Stimulated activated CD4-positive, alpha-beta T cell treated with anti-CD3 and anti-CD28 coated beads, Interleukin-4, amount 100 ng/mL, for 24 hours (primary cell): ENCODE data around the gene ADGRV1.

Experiments
- DNase-seq: peaks from one replicate; pipeline ENCODE4 v3.0.0-alpha.2; 2020

The ADGRV1 gene

DNA sequence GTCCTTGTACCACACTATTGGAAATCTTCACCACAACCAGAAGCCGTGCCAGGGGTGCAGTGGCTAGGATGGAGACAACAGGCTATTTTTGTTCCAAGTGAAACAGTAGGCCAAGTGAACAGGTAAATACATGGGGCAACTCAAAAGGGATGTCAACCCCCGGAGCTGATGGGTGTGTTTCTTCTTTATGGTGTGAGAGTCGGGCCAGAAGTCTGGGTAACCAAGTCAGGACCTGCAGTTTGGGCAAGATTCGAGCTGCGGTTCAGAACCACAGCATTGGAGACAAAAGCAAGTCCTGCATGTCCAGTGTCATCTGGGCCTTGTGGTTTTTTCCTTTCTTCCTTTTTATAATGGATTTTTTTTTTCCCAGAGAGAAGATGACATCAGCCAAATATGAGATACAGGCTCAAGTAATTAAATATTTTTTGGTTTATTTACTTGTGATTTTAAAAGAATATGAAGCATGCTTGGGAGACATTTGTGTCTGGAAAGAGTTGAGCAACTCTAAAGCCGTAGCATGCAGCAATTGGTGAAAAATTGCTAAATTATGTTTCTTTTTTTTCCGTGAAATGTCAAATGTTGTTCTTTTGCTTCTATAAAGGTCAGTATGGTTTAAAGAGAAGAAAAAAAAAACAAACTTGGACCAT lies 562.9 kb downstream of the ADGRV1 start:
- DNase-seq = no peak

DNA sequence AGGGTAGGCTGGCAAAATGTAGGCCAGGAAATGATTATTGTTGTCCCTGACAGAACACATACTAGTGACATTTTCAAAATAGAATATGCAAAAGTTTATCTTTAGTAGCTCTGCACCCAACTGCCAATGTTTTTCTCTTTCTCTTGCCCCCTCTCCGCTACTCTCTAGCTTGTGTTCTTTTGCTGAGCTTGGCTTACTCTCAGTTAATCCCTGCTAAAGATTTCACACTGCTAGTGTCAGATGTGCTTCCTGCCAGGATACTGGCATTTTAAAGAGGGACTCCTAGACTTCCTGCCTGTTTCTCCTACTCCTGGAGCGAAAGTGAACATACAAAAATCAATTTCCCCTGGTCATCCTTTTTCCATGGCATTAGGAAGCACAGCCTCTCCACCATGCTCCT lies 564.1 kb downstream of the ADGRV1 start:
- no peak for DNase-seq

DNA sequence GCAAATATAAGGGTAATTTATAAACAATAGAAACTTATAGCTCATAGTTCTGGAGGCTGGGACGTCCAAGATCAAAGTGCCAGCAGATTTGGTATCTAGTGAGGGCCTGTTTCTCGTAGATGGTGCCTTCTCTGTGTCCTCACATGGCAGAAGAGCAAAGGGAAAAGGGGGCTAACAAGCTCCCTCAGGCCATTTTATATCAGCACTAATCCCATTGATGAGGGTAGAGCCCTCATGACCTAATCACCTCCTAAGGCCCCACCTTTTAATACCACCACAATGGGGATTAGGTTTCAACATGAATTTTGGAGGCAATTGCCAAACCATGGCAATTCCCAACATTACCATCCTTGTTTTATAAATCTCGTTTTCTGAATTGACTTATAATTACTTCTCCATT lies 564.7 kb downstream of the ADGRV1 start:
- DNase-seq = no peak

DNA sequence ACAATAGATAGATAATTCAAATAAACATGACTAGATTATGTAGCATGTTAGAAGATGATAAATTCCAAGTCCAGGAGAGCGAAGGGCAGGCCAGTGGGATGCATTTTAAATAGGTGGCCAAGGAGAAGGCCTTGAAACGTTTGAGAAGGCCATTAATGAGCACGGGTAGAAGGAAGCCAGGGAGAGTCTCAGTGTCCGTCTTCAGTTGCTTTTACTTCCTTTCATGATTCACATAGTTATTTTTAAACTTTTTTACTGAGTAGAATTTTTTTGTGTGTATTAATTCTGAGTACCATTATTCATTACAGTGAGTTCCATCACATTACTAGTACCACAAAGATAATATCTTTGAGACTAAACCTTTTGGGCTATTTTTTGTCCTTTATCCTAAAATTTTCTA lies 565.3 kb downstream of the ADGRV1 start:
- no peak for DNase-seq

DNA sequence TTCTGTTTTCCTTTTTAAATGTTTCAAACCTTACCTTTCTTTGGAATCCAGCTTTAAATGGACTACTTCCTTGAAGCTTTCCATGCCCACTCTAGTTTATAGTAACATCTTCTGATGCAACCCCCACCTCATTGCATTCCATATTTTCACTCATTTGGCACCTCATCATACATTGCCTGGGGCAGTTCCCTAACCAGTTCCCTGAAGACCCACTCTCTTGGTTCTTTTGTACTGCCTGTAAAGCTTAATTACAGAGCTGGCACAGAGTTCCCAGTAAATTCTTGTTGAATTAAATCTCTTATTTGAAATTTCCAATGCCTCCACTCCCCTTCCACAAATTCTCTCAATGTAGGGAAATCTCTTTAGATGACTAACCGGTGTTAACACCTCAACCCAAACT lies 567.3 kb downstream of the ADGRV1 start:
- no peak for DNase-seq

DNA sequence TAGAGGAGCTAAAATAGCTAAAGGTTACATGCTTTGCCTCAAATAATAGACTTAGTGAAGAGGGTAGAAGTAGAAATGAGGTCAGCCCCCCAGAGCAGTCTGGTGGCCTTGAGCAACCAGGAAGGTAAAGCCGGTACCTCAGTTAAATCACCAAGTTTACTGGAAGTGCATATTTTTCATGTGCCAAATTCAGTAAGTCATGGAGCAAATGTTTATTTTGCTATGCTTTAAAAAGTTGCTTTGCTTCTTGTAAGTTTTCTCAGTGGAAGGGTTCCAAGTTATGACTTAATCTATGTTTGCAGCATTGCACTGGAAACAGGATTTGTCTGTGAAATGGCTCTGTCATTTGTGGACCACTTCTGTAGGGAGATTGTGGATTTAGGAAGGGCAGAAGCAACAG lies 567.9 kb downstream of the ADGRV1 start:
- no peak for DNase-seq

DNA sequence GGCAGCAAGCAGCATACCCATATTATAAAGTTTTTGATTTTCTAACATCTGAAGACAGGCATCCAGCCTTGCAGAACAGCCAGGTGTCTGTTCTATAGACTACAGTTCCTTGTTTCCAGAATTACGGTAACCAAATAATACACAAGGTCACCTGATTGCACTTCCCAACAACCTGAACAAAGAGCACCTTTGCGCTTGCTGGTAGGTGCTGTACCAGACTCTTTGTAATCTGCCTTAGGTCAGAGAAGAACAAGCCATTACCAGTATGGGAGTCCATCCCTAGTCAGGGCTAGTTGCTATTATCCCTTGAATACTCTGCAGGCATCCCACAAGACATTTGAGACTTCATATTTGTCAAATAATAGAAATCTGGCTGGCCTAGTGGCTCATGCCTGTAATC lies 568.3 kb downstream of the ADGRV1 start:
- DNase-seq = no peak

DNA sequence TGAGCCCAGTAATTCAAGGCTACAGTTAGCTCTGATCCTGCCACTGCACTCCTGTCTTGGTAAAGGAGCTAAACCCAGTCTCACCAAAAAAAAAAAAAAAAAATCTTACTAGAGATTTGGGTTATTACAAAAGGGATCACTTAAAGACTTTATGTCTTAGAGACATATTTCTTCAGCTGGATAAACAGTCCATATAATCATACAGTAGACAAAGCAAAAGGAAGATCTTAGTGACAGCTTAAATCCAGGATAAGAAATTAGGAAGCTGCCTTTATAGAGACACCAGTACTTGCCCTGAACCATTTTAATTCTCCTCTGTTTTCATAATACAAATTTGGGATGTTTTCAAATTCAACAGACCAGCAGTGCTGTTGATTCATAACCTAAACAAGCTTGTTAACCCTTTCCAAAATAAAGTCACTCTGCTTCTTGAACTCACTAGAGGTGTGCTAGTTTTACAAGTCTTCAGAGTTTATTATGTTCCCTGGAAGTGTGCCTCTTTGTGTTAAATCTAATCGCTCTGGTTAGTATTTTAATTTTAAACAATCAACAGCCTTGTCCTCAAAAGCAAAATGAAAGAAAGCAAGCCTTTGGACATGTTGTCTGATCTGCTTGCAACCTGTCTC lies 569.0 kb downstream of the ADGRV1 start:
- DNase-seq = no peak

DNA sequence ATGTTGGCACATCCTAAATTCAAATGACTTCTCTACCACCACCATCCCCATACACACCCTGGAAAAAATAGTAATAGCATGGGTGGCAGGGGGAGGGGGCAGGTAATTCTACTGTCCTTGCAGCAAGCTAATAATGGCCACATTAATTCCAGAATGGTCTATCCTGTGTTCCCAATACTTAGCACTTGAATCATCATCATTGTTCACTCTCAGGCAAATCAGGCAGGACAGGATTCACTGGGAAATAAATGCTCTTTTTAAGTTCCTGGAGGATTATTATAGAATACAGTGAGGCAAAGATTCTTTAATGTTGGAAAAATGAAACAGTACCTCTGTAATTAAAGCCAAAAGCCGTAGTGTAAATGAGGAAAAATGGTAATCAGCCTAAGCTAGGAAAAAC lies 570.0 kb downstream of the ADGRV1 start:
- no peak for DNase-seq

DNA sequence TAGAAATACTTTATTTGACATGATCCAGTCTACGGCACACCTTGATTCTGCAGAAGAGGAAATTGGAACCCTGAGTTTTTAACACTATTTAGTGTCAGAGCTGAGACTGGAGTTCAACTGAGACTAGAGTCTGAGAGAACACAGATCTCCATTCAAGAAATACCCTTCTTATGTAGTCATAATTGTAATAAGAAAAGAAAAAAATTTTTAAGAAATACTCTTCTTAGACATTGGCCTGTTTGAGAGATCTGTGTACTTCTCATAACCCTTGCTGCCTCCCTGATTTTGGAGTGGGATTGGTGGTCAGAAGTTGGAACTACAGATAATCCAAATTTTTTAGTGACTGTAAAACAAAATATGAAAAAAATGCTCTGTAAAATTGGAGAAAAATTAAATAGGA lies 571.2 kb downstream of the ADGRV1 start:
- DNase-seq = no peak

DNA sequence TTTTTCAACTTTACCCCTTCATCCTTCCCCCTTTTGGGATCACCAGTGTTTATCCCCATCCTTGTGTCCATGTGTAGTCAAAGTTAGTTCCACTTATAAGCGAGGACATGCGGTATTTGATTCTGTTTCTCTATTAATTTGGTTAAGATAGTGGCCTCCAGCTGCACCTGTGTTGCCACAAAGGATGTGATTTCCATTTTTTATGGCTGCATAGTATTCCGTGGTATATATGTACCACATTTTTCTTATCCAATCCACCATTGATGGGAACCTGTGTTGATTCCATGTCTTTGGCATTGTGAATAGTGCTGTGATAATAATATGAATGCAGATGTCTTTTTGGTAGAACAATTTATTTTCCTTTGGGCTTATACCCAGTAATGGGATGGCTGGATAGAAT lies 572.2 kb downstream of the ADGRV1 start:
- DNase-seq = no peak

DNA sequence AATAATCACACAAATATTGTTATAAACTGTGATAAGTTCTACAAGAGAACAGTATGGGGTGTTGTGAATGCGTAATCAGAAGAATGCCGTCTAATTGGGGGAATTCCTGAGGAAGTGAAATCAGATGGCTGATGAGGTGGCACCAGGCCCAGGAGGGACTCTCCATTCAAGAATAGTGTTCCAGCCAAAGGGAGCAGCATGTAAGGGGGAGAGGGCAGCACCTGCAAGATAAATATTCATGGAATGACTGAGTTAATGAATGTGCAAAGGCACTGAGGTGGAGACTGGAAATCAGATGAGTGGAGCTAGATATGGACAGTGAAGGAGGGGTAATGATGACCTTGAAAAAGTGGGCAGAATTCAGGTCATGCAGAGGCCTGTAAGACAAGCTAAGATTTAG lies 574.0 kb downstream of the ADGRV1 start:
- no peak for DNase-seq

DNA sequence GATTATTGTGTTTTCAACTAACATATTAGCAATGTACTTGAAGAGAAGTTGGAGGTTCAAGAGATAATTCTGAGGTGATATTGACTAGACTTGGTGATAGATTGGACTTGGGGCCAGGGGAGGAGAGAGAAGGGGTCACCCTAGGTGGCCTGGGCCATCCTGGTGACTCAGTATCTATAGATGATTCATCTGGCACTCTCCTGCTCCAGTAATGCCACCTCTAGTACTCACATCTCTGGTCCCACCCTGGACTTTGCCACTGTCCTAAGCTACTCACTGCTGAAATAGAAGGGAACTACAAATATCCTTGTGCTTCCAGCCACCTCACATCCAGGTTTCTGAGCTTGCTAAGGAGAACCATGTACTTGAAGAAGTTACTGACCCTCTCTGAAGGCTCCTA lies 574.6 kb downstream of the ADGRV1 start:
- no peak for DNase-seq

DNA sequence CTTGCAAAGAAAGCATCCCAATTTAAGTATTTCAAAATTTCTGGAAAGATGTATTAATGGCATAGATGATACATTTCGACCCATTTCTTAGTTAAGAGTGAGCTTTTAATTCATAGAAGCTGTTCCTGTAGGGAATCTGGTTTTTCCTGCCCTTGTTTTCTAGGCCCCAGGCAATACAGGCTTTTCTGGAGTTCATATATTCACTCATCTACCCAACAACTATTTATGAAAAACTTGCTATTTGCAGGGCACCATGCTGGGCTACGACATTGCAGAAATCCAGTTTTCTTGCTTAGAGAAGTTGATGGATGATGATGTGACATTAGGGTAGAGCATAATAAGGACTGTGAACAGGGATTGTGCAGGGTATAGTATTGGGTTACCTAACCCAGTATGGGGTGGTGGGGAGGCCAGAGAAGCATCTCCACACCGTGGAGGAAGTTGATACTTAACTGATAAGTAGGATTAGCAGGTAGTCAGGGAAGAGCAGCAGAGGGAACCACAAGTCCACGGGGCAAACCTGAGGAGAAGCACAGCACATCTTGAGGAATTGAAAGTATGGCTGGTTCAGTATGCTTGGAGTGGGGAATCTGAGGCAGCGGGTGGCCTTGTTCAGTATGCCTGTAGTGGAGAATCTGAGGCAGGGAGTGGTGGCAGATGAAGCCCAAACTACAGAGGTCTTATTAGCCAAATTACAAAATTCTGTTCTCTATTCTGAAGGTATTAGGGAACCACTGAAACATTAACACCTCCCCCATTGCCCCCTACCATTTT lies 577.1 kb downstream of the ADGRV1 start:
- no peak for DNase-seq

DNA sequence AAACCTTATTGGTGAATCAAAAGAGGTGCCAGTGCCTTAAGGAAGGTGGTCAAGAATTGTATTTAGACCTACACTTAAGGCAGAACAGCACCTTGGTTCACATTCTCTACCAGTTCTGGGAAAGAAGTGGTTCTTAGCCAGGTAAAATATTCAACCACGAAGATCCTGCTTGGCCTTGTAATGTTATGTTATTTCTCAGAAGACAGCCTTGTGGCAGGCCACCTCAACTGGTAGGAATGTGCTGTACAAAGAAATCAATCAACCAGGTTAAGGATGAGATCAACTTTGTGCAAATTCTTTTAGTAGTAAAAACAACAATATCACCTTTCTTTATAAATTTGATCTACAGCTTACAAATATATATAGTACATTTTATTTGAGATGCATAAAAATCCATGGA lies 577.7 kb downstream of the ADGRV1 start:
- no peak for DNase-seq

DNA sequence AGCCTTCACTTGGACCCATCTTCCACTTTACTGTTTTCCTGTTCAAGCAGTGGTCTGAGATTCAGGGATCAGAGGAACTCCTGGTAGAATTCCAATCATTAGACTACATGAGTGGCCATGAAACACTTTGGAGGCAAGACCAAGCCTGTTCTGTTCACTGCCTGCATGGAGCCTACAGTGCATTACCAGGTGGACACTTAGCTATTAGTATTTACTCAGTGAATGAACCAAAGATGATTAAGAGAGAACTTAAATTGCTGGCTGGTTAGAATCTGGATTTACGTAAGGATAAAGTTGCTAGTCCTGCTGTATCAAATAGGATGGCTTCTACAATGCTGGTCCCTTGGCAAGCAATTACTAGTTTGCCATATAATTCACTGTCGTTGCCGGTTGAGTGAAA lies 579.0 kb downstream of the ADGRV1 start:
- no peak for DNase-seq

DNA sequence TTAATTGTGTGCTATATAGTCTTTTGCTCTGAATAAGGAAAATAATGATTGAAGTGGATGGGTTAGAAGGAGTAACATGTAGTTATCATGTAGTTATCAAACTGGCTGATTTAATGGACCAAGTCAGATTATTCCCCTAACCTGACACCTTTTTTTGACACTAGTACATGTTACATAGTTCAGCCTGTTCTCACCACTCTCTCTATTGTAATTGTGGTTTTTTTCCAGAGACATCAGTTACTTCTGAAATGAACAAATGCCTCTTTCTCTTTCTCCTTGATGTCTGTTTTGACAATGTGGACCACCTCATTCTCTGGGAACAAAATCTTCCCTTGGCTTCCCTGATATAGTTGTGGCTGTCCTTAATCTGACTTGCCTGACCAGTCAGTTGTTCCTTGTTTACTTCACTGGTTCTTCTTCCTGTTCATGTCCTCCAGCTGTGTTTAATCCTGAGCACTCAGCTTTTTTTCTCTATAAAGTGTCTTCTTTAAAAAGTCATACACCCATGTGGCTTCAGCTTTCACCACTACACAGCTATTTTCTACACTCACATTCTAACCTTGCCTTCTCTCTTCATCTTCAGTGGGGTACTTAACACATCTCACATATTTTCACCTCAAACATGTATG lies 581.1 kb downstream of the ADGRV1 start:
- no peak for DNase-seq

DNA sequence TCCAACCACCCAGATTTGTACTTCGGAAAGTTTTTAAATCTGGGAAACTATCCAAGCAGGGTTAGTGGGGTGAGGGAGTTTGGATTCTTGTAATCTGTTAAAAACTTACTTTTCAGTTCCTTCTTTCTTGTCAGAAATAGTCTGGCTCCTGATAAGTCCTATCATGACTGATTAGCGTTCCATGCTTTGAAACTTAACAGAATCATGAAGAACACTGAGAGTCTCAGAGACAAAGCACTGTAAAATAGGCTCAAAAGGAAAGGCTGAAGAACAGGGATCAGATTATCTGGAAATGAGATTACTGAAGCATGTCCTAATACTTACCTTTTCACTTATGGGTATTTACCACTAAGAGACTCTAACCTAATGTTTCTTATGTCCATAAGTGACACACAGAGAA lies 582.1 kb downstream of the ADGRV1 start:
- DNase-seq = no peak

DNA sequence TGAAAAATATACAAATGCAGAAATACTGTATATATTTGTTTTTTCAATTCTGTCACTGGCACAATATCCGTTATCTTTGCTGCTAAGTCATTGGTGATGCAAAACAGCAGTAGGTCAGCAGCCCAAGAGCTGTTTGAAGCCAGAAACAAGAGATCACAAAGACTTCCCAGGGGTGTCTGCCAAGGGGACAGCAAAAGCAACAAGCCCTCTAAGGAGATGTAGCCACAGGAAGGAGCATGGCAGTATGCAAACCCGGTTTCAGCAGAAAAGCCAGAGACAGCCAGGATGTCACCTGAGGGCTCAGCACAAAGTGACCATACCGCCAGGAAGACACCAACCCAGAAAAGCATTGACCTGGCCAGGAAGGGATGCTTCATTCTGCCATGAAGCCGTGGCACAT lies 583.0 kb downstream of the ADGRV1 start:
- DNase-seq = no peak

DNA sequence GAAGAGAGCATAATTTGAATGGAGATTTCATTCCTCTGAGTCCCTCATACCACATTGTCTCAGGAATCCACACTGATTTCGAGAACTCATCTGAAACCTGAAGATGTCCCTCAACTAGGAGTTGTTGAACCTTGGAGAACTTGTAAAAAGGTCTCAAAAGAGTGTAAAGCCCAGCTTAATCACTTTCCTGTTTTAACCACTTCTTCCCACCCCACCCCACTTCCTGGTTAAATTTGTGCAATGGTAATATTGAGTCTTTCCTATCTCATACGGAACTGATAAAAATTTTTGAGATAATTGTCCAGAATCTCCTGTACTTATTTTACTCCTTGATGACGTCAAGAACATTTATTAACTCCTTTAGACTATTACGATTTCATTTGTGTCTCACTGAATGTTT lies 583.8 kb downstream of the ADGRV1 start:
- no peak for DNase-seq

DNA sequence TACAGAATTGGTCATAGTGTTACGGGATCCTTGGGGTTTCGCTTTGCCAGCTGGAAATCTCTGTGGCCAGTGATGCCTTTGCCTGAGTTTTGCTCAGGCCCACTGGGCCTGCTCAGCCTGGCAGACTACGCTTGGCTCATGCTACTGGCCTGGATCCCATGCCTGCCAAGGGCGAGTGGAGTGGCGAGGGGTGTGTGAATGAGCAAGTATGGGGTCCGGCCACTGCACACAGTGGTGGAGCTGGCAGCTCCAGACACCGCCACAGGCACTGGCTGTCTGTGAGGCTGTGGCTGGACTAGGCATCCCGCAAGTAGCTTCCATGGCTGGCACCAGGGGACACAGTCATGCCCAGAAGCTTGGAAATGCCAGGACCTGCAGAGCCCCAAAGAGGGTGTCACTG lies 584.2 kb downstream of the ADGRV1 start:
- DNase-seq = no peak

DNA sequence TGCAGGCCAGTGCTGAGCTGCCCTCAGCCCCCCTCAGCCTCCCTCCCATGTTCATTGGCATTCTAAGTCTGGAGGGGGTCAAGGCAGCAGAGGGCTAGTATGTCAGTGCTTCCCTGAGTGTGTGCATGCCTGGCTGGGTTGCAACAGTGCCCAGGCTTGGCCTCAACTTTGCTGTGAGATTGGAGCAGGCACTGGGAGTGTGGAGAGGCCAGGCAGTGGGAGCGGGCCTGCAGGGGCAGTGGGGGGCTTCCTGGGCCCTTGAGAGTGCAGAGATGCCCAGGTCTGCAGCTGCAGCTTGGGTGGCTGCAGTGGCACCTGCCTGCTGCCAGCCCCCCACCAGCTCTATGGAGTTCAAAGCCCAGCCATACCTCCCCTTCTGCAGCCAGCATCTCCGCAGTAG lies 585.2 kb downstream of the ADGRV1 start:
- DNase-seq = no peak

DNA sequence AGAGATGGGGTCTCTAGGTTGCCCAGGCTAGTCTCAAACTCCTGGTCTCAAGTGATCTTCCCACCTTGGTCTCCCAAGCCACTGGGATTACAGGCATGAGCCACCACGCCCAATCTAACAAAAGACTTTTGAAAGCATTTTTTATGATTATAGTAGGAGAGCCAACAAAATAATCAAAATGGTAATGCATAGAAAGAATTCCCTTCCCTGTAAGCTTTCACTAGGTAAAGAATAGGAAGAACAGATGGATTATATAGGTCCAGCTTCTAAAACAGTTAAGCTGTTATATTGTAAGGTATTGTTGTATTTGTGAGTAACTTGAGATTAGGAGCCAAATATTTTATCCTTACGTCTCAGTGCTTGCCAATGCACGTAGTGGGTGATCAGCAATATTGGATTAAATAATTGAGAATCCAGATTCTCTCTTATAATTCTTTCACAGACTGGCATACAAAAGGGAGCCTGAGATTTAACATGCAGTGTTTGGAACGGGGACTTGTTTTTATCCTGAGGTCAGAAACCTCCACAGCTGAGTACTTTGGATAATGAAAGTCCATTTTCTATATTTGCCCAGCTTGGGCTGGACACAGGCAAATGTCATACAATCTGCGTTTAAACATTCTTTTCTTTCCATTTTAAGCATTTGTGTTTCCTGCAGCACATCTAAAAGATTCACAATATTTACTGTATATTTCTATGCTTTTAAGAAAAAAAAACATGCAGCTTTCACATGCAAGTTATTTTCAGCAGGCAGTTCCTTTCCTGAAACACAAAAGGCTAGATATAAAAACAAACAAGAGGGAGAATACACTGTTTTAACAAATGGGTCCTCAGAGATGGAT lies 586.1 kb downstream of the ADGRV1 start:
- no peak for DNase-seq
